Endothelial cell (in vitro differentiated cells): ENCODE measurements around the gene AGMAT. TPM values are rescaled to one million over a fixed set of nuclear protein-coding genes. Genes with fewer than 3 reads are reported as not detected.

Experiments
- DNase-seq: peaks from one replicate; pipeline ENCODE4 v3.0.0; 2021; ENCODE audit warnings: low spot score
- H3K27ac Mint-ChIP-seq: one replicate; pipeline ENCODE4 v1.8.0; 2021; ENCODE audit warnings: mixed read lengths, inconsistent platforms; ENCODE audit not compliant: unreplicated experiment
- H3K27me3 Mint-ChIP-seq: one replicate; pipeline ENCODE4 v1.8.0; 2021; ENCODE audit warnings: mild to moderate bottlenecking, moderate library complexity, mixed read lengths, inconsistent platforms; ENCODE audit not compliant: unreplicated experiment
- H3K36me3 Mint-ChIP-seq: one replicate; pipeline ENCODE4 v1.8.0; 2021; ENCODE audit warnings: mild to moderate bottlenecking, low read depth, mixed read lengths, inconsistent platforms; ENCODE audit not compliant: unreplicated experiment
- H3K4me1 Mint-ChIP-seq: one replicate; pipeline ENCODE4 v1.8.0; 2021; ENCODE audit warnings: mild to moderate bottlenecking, mixed read lengths, inconsistent platforms; ENCODE audit not compliant: unreplicated experiment
- H3K4me3 Mint-ChIP-seq: one replicate; pipeline ENCODE4 v1.8.0; 2021; ENCODE audit warnings: mild to moderate bottlenecking, mixed read lengths, inconsistent platforms; ENCODE audit not compliant: unreplicated experiment
- H3K9me3 Mint-ChIP-seq: one replicate; pipeline ENCODE4 v1.8.0; 2021; ENCODE audit warnings: mixed read lengths, inconsistent platforms; ENCODE audit not compliant: unreplicated experiment
- total RNA-seq: library from RNA; stranded (reverse); fragmentation: NEBNext Ultra II Directional; extraction: Animal tissue kit (Norgen Biotek cat#: 25700); gene quantifications from one replicate; pipeline ENCODE4 v1.2.1, GENCODE V29; 2021; ENCODE audit not compliant: unreplicated experiment
- TF ChIP-seq, protein P1 (sequence below): fragments of 200-600 bp; sonication (generic); IDR thresholded peaks from one replicate; pipeline ENCODE4 v1.5.0; 2021; ENCODE audit warnings: antibody characterized with exemption; ENCODE audit not compliant: unreplicated experiment

Gene AGMAT
- total RNA-seq, 1 donor from 2014 or later, result 0.18 TPM

DNA sequence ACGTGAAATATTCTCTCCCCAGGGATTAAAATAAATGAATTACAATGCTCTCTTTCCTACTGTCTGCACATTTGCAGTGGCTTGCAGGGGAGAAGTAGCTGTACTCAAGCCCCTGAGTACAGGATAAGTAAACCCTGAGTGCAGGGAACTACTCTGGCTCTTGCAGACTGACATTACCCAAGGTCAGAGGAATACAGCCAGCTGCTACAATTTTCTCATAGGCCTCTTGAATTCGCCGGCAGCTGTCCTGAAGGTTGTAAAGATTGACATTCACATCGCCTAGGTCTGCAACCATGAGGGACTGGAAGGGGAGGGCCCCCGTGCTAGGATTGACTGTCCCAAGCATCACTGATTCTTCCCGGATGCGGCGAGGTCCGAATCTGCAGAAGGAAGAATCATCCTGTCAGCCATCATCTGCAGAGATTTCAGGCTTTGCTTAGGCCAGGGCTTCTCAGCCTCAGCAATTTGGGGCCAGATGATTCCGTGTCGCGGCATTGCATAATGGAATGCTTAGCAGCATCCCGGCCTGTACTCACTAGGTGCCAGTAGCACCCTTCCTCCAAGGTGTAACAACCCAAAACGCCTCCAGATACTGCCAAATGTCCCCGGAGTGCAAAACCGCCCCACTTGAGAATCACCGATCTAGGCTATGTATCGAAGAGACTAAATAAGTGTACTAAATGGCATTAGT, 1.7 kb downstream of the AGMAT start:
- Mint-ChIP-seq H3K27ac (no peak overlapping the region), H3K4me1 (peaks cover 4% of the 10 kb centered on the region), H3K9me3 (no peaks in the 10 kb centered on the region), H3K36me3 (no peaks in the 10 kb centered on the region), H3K27me3 (peaks cover 5% of the 10 kb centered on the region), H3K4me3 (no peak overlapping the region)
- DNase-seq, result no peak
- TF ChIP-seq, protein P1, sequence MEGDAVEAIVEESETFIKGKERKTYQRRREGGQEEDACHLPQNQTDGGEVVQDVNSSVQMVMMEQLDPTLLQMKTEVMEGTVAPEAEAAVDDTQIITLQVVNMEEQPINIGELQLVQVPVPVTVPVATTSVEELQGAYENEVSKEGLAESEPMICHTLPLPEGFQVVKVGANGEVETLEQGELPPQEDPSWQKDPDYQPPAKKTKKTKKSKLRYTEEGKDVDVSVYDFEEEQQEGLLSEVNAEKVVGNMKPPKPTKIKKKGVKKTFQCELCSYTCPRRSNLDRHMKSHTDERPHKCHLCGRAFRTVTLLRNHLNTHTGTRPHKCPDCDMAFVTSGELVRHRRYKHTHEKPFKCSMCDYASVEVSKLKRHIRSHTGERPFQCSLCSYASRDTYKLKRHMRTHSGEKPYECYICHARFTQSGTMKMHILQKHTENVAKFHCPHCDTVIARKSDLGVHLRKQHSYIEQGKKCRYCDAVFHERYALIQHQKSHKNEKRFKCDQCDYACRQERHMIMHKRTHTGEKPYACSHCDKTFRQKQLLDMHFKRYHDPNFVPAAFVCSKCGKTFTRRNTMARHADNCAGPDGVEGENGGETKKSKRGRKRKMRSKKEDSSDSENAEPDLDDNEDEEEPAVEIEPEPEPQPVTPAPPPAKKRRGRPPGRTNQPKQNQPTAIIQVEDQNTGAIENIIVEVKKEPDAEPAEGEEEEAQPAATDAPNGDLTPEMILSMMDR, result no peak

DNA sequence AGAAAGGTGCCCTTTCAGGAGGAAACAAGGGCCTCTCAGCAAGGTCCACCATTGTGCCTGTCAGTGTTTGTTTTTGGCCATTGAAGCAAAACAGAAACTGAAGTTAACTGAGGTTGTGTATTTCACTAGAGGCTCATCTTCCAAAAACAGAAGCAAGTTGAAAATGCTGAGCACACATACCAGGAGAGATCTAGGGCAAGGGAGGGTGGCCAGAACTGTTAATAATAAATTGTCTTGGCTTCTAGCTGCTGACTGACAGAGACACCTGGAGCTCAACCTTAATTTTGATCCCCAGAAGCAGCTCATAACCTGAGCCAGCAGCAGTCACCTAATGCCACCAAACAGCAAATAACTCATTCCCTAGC, 5.2 kb downstream of the AGMAT start:
- no peak overlapping the region for H3K27ac Mint-ChIP-seq

DNA sequence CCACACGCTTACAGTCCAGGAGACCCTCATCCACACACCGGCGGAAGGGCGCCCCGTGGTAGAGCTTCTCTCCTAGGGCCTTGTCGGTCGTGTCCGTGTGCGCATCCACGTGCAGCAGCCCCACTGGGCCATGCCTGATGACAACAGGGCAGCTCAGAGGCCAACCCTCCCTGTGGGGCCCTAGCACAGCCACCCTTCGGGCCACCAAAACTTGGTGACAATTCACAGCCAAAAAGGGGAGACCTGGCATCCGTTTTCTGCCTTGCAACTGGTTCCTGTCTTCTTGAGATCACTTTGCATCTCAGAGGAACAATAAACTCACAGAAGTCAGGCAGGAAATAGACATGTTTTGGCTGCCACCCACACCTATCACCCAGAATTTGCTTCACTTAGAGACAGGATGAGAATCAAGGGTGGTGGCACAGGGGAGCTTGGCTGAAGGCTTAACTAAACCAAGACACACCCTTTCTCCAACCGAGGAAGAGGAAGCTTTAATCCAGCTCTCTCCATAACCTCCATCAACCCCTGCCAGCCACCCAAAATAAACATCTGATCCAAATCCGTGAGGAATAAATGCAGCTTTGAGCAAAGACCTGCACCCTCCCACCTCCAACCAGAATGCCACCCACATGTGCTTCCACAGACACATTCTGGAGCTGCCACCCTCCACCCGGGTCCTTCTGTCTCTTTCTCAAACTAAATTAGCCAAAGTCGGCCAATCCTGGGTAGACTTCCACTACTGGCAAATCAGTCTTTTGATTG, 5.7 kb downstream of the AGMAT start:
- DNase-seq, result no peak
- no peak overlapping the region for H3K27ac Mint-ChIP-seq
- peaks cover 4% of the 10 kb centered on the region for H3K4me1 Mint-ChIP-seq
- peaks cover 5% of the 10 kb centered on the region for H3K27me3 Mint-ChIP-seq
- H3K4me3 Mint-ChIP-seq, result no peak overlapping the region
- no peaks in the 10 kb centered on the region for H3K9me3 Mint-ChIP-seq
- TF ChIP-seq, protein P1, result no peak
- H3K36me3 Mint-ChIP-seq, result no peaks in the 10 kb centered on the region

More for the DNA sequence above, 5.2 kb downstream of the AGMAT start:
- Mint-ChIP-seq H3K27me3 (peaks cover 5% of the 10 kb centered on the region), H3K4me3 (no peak overlapping the region), H3K36me3 (no peaks in the 10 kb centered on the region), H3K9me3 (no peaks in the 10 kb centered on the region), H3K4me1 (peaks cover 4% of the 10 kb centered on the region)
- no peak for DNase-seq
- TF ChIP-seq, protein P1, result no peak

DNA sequence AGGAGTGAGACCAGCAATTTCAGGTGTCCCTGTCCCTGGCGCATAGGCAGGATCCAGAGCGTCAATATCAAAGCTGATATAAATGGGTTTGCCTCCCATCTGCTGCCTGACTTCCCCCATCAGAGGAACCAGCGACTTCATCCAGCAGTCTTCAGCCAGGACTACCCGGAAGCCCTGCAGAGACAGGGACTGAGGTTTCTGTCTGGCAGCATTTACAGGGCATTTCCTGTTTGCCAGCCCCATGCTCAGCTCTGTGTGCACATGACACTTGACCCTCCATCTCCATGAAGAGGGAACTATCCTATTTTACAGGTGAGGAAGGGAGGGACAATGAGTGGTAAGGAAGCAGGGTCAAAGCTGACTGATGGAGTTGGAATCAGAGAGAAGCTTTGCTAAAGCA, 7.2 kb downstream of the AGMAT start:
- peaks cover 4% of the 10 kb centered on the region for H3K4me1 Mint-ChIP-seq
- no peaks in the 10 kb centered on the region for H3K36me3 Mint-ChIP-seq
- TF ChIP-seq, protein P1, result no peak
- H3K4me3 Mint-ChIP-seq, result no peak overlapping the region
- H3K27me3 Mint-ChIP-seq, result peaks cover 5% of the 10 kb centered on the region
- H3K27ac Mint-ChIP-seq, result no peak overlapping the region
- no peak for DNase-seq
- no peaks in the 10 kb centered on the region for H3K9me3 Mint-ChIP-seq
